Stimulated activated CD8-positive, alpha-beta memory T cell treated with anti-CD3 and anti-CD28 coated beads, Interleukin-15, amount 100 ng/mL, for 24 hours (primary cell): ENCODE measurements around the gene SND1.
"Not testable (repeated sequence)": the region's sequence is repeated elsewhere in the genome, so short reads cannot be mapped to it uniquely, and the experiment has no call there.

ENCODE experiments used
- DNase-seq: peaks from one replicate; pipeline ENCODE4 v3.0.0-alpha.2; 2020; ENCODE audit warnings: low read depth

Gene SND1

DNA sequence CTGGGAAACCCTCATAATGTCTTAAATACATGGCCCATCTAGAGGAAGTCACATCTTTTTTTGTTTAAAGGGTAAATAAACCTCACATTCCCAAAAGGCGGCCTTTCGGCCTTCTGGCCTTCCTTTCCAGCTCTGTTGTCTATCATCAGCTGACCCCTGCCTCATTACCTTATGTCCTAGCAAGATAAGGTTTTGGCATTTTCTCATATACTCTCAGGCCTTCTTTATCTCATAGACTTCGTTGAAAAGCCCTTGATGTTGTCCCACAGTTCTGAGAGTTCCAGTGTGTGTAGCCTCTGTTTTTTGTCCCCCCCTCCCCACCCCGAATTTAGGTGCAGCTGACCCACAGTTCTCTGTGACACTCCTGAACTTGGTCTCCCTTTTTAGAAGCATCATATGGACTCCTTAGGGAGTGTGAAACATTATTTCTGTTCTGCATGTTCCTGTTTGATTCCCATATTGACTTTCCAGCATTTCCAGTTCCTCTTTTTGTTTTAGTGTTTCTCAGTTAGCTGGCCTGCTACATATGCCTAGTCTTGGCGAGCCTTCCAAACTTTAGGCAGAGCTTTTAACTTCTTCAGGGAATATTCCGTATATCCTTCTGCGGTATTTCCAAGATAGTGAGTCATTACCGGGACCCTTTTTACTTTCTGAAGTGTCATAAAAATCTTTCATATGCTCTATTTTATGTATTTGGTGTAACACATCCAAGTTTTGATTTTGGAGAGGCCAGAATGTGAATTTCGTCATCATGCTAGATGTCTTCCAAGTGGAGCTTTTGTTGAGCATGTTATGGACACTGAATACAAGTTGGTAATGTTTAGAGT is 240.7 kb downstream of the SND1 start:
- DNase-seq, result no peak

DNA sequence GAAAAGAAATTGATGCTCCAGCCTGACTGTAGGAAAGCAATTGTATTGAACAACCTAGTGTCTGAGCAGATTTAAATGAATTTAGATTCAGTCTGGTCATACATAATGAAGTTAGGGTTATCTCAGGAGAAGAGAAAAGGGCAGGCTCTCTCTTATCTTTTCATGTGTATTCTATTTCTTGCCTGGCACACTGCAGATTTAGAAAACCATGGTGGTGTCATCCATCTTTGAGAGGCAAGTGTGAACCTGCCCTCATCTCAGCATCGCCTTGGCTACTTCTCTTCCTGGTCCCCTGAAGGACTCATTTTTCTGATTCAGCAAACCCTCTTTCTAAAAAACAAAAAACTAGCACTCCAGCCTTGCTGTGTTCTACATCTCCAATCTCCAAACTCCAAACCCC is 241.6 kb downstream of the SND1 start:
- DNase-seq, result no peak

DNA sequence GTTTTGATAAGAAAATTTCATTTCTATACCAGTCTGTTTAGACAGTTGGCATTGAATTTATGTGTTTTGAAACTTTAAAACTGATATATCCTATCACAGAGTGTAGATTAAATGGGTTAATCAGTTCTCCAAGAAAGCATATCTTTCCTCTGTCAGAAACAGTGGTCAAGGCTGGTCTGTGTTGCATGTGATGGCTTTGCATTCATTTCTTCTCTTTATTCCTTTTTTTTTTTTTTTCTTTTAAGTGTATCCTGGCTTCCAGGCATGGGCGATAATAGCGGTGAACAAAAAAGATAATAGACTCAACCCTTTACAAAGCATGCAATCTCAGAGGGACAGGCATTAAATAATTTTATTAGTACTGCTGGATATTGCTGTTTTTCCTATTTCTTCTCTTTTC is 242.6 kb downstream of the SND1 start:
- no peak for DNase-seq

DNA sequence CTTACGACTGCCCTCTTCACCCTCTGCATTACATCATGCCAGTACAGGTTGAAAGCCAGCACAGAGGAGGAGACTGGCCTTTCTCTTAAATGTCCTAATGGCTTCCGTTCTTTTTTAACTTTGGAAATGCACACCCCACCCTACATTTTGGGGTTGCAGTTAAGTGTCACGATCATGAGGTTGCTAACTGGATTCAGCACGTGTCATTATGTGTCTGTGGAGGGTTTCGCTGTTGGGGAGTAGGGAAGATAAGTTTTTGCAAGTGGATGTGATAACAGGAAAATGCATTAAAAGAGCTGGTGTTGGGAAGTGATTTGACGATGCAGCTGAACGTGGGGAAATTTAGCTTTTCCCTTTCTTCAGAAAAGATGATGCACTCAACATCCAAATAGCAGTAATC is 243.4 kb downstream of the SND1 start:
- DNase-seq, result no peak

DNA sequence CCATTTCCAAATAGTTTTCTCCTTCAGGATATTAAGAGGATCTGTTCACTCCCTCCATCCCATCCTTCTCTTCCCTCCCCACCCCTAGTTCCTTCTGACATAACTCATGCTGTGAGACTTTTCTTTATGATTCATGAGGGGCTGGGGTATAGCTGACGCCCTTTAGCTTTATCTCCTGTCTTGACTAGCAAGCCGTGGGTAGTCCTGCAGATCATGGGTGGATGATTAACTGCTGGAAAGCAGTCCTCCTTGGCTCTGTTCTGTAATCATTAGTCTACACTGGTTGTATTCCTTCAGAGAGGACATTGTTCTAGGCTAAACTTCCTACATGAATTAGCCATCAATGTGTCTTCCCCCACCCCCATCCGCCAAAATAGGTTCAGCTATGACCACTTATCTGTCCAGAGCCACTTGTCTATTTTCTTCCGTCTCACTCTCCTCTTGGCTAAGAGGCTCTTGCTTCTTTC is 243.9 kb downstream of the SND1 start:
- no peak for DNase-seq

DNA sequence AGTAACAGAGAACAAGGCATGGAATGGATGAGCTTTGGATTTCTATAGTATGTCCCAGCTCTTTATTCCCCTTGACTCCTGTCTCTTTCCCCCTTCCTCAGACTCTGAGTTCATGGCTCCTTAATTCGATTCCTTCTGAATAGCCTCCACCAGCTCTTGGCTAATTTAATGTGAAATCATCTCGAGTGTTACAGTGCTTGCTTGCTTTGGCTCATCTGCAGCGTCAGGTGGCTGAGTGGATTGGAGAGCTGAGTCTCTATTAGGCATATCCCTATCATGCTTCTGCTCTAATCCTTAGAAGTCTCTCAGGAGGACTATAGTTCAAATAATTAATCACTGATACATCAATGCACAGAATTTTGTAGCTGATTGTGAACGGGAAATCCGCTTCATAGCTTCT is 244.7 kb downstream of the SND1 start:
- no peak for DNase-seq

DNA sequence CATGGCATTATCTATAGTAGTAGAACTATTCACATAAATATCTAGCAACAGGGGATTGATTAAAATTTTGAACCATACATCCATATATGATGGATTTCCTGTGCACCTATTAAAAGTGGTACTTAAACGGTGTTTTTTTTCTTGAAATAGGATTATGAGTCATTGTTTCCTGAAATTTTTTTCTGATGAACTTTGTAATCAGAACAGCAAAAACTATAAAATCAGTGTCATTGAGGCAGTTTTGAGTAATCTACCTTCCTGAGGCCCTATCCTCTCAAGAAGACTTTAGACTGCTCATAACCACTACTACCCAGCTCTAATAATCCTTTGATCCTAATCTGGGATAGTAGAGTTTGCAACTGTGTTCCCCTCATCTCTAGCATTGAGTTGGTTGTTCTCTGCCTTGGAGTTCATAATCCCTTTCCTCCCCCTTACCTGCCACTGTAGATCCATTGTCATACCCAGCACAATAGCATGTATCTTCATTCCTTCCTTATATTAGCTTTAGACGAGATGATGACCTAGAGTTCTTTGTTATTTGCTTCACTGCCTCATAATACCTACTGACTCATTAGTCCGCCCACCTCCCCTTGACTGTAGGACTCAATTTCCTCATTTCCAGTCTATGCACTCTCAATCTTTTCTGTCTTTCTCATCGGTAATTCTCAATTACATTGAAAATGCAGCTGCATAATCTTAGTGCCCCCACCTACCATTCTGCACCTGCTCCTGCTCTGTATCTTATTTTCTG is 245.9 kb downstream of the SND1 start:
- no peak for DNase-seq

DNA sequence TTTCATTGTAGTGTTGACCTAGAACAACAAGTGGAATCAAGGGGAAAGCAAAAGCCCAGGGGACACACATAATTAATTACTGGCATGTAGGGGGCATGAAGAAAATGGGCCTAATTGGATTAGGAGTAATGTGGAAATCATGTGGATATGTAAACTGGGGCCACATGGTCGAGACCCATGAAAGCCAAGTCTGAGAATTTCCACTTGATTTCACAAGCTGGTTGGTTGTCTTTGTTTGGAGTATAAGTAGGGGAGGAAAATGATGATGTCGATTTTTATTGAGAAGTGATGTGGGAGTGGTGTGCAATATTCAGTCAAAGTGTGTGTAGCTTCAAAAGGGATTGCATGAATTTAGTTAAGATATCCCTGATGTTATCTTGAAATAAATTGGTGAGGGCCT is 247.4 kb downstream of the SND1 start:
- DNase-seq, result no peak

DNA sequence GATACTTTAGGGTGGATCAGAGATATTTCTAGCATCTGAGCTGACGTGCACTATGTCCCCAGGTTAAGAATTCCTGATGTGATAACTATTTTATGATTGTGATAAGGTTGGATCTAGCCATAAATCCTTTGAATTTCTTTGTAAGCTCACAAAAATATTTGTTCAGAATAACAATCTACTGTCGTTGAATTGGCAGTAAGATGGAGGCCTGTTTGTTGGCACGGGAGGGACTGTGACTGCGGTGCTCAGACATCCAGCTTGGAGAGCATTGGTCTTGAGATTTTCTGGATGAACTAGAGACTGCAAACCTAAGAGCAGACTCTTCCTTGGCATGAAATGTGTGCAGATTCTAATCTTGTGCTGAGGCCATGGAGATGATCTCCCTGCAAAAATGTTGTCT is 248.1 kb downstream of the SND1 start:
- DNase-seq, result no peak

DNA sequence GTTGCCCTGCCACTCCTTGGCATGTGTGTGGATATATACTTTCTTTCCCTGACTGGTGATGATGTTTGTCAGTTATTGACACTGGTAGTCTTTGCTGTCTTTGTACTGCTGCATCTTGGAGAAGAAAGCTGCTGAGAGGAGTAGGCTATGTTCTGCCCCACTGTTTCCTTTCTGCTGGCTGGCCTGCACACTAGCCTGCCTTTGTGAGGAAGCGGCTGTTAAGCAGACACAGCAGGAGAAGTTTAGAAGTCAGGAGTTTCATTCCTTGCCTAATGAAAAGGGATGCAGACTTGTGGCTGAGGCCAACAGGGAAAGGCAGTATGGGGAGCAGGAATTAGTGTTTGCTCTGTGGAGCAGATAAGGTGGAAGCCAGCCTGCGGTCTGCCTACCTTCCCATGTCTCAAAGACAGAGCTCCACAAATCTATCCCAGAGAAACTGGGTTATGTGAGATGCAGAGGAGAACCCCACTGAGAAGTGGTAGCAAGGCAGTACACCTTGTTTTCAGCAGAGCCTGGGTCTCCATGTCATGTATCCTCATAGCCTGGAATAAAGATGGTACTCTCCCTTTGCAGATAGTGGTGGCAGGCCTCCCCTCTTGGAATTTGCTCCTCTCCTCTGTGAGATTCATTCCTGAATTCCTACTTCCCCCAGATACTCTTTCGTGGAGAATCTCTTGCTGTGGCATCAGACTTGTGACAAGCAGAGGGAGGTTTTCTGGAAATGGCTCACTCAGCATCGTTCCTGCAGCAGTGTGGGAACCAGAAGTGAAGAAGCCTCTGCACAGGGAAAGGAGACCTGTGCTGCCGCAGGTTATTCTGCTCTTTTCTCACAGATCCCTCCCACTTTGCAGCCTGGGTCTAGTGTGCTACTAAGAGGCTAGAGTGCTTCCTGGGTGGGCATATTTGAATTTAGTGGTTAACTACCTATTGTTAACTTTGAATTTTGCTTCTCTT is 249.0 kb downstream of the SND1 start:
- no peak for DNase-seq

DNA sequence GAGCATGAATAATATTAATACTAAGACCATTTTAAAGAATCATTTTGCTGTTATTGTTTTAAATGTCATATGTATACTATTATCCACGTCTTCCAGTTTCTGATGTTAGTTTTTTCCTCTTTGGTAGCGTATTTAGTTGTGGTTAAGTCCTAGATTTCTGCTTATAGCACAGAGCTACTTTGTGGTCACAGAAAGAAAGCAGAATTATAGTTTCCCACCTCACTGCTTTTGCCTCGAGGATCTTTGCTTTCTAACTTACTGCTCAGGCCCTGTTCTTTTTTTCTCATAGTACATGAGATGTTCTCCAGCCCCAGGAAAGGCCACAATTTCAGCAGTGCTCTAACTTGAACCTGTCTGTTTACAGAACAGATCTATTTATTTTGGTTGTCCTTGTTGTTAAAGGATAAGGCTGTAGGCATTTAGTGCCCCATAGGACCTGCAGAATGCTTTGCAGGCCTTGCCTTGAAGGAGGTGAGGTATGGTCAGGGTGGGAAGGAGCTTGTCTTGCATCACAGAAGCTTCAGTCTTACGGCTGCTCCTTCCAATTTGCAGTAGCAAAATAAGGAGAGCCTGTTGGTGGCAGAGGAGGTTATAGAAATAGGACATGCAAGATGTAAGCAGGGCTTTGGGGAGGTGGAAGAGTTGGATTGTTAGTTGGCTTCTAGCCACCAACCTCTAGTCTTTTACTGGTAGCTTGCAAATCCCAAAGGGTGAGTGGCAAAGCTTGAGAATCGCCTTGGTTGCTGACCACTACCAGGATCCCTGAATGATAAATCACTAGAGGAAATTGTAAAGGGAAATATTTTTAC is 250.1 kb downstream of the SND1 start:
- no peak for DNase-seq

DNA sequence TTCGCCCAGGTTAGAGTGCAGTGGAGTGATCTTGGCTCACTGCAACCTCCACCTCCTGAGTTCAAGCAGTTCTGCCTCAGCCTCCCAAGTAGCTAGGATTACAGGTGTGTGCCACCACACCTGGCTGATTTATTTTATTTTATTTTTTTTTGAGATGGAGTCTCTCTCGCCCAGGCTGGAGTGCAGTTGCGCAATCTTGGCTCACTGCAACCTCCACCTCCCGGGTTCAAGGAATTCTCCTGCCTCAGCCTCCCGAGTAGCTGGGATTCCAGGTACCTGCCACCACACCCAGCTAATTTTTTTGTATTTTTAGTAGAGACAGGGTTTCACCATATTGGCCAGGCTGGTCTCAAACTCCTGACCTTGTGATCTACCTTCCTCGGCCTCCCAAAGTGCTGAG is 250.8 kb downstream of the SND1 start:
- not testable (repeated sequence) for DNase-seq

DNA sequence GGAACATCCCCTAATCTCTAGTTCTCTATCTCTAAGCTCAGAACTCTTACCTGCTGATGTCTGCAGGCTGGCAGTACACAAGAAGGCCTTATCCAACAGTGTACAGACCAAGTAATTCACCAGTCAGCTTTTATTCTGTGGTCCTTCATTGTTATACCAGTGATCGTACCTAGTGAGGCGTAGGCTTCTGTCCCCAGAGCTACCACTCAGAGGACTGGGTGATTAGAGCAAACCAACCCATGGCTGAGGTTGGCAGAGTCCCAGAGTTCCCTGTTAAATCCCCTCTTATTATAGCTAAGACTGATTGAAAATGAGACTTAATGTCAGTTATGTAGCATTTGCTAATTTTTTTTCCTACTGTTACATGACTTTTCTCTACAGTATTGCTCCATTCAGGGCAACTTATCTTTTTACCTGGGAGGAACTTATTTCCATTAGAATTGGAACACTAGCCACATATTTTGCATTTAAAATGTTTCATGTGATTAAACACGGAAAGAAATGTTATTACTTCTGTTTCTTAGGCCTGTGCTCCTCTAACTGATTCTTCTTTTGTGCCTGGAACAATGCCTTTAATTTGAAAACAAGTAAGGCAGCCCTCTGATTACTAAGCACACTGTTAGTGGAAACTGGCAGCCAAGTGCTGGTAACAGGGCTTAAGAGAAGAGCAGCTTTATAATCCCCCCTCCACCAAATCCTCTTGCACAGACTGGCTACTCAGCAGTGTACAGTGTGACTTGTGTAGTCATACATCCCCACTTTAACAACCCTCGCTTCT is 252.1 kb downstream of the SND1 start:
- no peak for DNase-seq

DNA sequence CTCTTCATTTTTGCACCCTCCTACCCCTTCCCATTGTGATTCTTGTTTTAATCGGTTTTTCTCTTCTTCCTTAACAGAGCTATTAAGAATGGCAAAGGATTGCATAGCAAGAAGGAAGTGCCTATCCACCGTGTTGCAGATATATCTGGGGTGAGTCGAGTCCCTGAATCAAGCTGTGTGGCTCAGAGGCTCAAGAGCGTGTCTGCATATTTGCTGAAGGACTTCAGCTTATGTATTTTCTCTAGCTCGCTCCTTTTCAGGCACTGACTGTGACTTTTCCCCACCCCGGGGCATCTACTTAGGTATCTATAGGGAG is 252.6 kb downstream of the SND1 start:
- DNase-seq, result no peak

DNA sequence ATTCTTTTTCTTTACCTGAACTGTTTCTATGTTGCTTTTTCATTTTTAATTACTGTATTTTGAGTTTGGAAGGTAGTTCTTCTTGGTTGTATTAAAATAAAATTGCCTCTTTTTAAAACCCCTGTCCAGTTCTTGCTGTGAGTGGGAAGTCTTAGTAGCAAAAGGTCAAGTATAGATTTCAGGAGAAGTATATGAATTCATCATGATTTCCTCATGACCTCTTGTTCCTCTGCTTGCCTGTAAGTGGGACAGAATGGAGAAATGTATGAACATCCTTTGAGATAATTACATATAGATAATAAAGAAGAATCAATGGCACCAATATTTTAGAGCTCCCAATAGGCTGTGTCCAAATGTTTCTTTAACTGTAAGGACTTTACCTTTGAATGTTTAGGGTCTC is 253.0 kb downstream of the SND1 start:
- DNase-seq, result no peak

DNA sequence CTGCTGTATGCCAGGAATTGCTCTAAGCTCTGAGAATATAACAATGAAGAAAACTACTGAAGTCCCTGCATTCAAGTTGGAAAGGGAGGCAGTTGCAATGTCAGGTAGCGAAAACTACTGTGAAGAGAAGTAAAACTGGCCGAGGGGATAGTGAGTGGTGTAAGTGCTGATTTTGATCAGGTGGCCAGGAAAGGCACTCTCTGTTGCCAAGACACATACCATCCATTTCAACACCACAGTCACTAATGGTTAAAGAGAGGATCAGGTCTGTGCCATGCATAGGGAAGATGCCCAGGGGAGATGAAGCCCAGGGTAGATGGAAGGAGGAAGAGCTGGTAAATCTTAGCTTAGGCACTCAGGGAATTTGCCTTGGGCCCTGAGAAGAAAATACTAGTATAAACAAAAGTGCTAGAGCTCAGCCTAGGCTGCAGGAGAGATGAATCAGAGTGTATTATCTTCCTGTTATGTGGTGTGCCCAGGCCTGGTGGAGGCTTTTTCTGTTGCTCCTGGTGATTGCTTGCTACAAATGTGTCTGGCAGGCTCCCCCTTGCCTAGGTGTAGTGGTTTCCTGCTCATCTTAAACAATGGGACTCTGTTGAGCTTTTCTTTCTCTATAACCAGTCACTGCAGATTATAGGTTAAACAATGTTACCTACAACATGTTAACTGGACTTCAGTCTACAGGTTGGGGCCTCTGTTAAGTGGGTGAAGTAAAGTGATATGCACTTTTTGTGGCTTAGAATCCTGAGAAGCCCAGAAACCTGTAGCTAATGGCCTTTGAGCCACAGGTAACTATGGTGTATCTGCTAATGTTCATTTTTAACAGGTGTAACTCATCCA is 253.7 kb downstream of the SND1 start:
- DNase-seq, result no peak

DNA sequence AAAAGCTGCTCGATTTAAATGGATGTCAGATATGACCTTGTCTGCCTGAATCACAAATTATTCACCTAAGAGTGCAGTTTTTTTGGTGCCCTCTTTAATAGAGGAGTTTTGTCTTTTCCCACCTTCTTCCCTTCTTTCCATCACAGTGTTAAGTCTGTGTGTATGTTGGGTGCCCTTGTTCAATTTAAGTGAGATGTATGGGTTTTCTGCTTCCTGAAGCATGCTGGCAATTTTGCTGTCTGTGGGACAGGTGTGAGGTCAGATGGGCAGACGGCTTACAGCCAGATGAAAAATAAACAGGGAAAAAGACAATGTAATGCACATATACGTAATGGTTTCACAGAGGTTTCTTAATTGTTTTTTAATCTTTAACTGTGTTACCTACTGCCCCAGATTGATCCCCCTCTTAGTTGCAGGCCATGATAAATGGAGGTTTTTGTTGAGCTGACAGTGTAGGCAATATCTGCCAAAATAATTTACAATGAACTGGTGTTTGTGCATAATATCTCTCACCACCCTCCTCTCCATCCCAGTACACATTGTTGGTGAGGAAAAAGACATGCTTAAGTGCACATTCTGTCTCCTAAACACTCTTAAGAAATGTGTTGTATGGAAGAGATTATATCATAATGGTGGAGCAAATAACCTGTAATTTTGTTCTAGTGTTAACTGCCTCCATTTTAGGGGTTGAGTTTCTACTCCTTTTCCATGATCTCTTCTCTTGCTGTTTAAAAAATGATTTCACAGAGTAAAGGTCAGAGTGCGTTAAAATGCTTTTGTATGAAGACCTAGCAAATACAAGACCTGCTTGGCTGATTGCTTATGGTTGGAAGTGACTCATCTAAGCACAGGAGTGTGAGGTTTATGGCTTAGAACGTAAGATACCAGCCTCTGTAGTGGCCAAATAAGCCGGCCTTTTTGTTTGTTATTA is 255.4 kb downstream of the SND1 start:
- DNase-seq, result no peak

DNA sequence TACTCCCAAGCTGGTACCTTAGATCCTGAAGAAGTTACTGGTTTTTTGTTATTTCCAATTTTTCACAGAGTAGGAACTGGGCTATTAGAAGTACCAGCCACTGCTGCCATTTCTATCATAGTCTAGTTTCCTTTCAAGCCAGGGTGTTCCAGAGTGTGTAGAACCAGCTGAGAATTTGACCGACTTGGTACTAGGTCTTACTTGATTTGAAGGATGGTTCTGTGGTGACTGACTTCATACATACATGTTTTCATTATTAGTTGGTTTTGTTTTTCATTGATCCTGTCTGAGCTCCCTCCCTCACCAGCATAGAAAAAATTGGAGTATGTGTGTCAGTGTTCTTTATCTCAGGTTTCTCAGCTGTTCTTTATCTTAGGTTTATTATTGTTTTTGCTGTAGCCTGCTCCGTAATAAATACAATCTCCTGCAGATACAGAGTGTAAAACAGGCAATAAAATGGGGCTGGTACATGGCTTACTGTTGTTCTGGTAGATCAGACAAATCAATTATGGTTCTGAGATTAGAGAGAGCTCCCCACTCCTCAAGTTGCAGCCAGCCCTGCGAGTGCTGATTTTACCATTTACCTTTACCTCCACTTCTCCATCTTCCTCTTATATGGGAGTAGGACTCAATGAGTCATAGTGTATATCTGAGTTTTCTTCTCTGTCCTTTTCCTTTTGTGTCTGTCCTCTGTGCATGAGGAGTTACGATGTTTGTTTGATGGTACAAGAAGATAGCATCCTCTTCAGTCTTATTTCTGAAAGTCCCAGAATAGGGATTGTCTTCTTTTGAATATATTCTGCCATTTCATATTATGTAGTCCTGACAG is 256.6 kb downstream of the SND1 start:
- no peak for DNase-seq
